GM21381 (cell line): Measurements from ENCODE around the gene CCR1.
"Not testable (repeated sequence)": the region's sequence is repeated elsewhere in the genome, so short reads cannot be mapped to it uniquely, and the experiment has no call there.

ENCODE experiments used
- ATAC-seq: cut with Tn5 transposase; IDR thresholded peaks from one replicate; pipeline ENCODE4 v1.9.1; 2021; ENCODE audit warnings: mild to moderate bottlenecking, moderate library complexity; ENCODE audit not compliant: unreplicated experiment

The CCR1 gene

DNA sequence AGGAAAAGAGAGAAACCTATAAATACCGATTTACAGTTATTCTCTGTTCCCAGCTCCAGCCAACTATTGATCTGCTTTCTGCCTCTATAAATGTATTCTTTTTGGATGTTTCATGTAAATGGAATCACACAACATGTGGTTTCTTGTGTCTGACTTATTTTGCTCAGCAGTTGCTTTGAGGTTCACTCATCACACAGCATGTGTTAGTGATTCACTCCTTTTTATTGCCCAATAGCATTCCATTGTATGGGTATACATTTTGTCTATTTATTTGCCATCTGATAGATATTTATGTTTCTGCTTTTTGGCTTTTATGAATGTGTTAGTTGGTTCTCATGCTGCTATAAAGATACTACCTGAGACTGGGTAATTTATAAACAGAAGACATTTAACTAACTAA, 23.6 kb downstream of the CCR1 start:
- no peak for ATAC-seq

- no peak for ATAC-seq
Observed at GRCh38 chr3:46183330-46183729, 24.8 kb downstream of the CCR1 start.

GRCh38 chr3:46168583-46169345, 39.3 kb downstream of the CCR1 start:
- no peak for ATAC-seq

DNA sequence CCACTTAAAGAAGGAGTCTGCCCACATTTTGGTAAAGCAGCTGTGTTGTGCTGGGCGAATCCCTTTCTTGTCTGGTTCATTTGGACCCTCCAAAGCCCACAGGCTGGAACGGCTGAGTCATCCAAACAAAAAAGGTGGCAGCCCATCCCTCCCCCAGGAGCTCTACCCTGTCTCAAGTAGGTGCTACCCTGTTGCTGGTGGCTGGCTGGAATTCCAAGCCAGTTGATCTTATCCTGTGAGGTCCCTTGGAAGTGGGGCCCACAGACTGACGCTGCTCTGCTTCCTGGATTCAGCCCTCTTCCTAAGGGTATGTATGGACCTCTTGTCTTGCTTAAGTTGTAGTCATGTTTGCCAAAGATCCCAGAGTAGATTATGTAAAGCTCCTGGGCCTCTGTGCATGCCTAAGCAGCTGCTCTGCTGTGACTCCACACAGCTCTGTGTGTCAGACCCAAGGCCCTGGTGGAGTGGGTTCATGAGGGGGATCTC, 44.5 kb downstream of the CCR1 start:
- no peak for ATAC-seq

GRCh38 chr3:46162975-46163555, 45.0 kb downstream of the CCR1 start:
- no peak for ATAC-seq

DNA sequence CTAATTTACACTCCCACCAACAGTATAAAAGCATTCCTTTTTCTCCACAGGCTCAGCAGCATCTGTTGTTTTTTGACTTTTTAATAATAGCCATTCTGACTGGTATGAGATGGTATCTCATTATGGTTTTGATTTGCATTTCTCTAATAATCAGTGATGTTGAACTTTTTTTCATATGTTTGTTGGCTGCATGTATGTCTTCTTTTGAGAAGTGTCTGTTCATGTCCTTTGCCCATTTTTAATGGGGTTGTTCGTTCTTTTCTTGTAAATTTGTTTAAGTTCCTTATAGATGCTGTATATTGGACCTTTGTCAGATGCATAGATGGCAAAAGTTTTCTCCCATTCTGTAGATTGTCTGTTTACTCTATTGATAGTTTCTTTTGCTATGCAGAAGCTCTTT, 50.4 kb downstream of the CCR1 start:
- ATAC-seq: not testable (repeated sequence)

DNA sequence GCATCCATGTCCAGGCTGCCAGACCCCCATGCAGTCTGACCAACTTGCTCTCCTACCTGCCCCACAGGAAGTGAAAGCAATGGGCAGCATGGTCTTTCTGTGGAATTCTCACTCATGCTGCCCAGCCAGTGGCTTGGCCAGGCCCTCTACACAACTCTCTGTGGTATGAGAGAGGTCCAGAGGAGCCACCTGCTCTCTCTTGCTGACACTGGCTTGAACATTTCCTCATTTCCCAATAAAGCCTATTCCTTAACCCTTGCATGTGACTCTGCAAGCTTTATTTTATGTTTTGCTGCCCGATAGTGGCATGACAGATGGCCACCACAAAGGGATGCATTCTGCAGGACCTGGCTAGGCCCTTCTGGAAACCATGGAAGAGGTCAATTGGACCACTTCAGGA, 53.8 kb downstream of the CCR1 start:
- ATAC-seq: no peak
